Right lung (tissue), 5 donors: Measurements from ENCODE around the gene OCA2. TPM values are rescaled to one million over a fixed set of nuclear protein-coding genes. Genes with fewer than 3 reads are reported as not detected.
A peak's percentile ranks its signal among the peaks of the same experiment; 100 is the strongest.
"Not testable (repeated sequence)": the region's sequence is repeated elsewhere in the genome, so short reads cannot be mapped to it uniquely, and the experiment has no call there.

Experiments used
- DNase-seq, 2 donors: peaks; one replicate each; pipeline ENCODE4 v3.0.0-alpha.2; 2013
- polyA plus RNA-seq, 5 donors: library from polyadenylated mRNA; unstranded; fragments of 120-200 nt; gene quantifications; one replicate each; pipeline versions ENCODE4 v1.2.1 to v1.2.3, GENCODE V29; 2013; ENCODE audit warnings: inconsistent platforms in 1 of 5, low replicate concordance in 1 of 5; ENCODE audit not compliant: insufficient read length in 5 of 5, insufficient read depth in 1 of 5

The OCA2 gene
- polyA plus RNA-seq, 5 donors, result 11.5 to 19.4 (median 15.1) TPM

- DNase-seq, result peak; percentile 65 to 66
These were observed 317.0 kb downstream of the OCA2 start for GRCh38 chr15:27782125-27782524.

GRCh38 chr15:27776501-27776900 is 322.6 kb downstream of the OCA2 start:
- no peak for DNase-seq

- DNase-seq, result no peak
These were observed 324.5 kb downstream of the OCA2 start for GRCh38 chr15:27774638-27775037.

- DNase-seq, result no peak
These were observed 324.9 kb downstream of the OCA2 start for GRCh38 chr15:27774191-27774590.

- no peak for DNase-seq
These were observed 327.2 kb downstream of the OCA2 start for GRCh38 chr15:27771892-27772291.

- DNase-seq, result no peak
These were observed 328.2 kb downstream of the OCA2 start for GRCh38 chr15:27770769-27771554.

GRCh38 chr15:27770086-27770607 is 329.0 kb downstream of the OCA2 start:
- DNase-seq, result no peak

GRCh38 chr15:27769652-27770051 is 329.5 kb downstream of the OCA2 start:
- DNase-seq, result no peak

- no peak for DNase-seq
These were observed 330.2 kb downstream of the OCA2 start for GRCh38 chr15:27768732-27769475.

GRCh38 chr15:27767918-27768640 is 331.0 kb downstream of the OCA2 start:
- DNase-seq, result no peak

- DNase-seq, result not testable (repeated sequence)
These were observed 331.7 kb downstream of the OCA2 start for GRCh38 chr15:27767430-27767829.

GRCh38 chr15:27764339-27764738 is 334.8 kb downstream of the OCA2 start:
- DNase-seq, result no peak

- DNase-seq, result no peak
These were observed 335.6 kb downstream of the OCA2 start for GRCh38 chr15:27763514-27763913.

GRCh38 chr15:27762471-27762870 is 336.6 kb downstream of the OCA2 start:
- DNase-seq, result no peak

- no peak for DNase-seq
These were observed 342.1 kb downstream of the OCA2 start for GRCh38 chr15:27757052-27757451.

GRCh38 chr15:27752691-27753090 is 346.4 kb downstream of the OCA2 start:
- no peak for DNase-seq

- DNase-seq, result no peak
These were observed 351.1 kb downstream of the OCA2 start for GRCh38 chr15:27747997-27748396.

GRCh38 chr15:27746401-27746955 is 352.6 kb downstream of the OCA2 start:
- no peak for DNase-seq

- DNase-seq, result no peak
These were observed 354.5 kb downstream of the OCA2 start for GRCh38 chr15:27744641-27745040.

- no peak for DNase-seq
These were observed 355.5 kb downstream of the OCA2 start for GRCh38 chr15:27743638-27744037.

GRCh38 chr15:27742751-27743477 is 356.2 kb downstream of the OCA2 start:
- DNase-seq, result no peak
